Thymus (tissue), 11 donors: Measurements from ENCODE around the gene SYTL5. TPM values are rescaled to one million over a fixed set of nuclear protein-coding genes. Genes with fewer than 3 reads are reported as not detected.
A peak's percentile ranks its signal among the peaks of the same experiment; 100 is the strongest.

Source experiments
- DNase-seq, 9 donors: peaks; one replicate each; pipeline ENCODE4 v3.0.0-alpha.2; 2013; ENCODE audit warnings: low spot score in 9 of 9, low read depth in 6 of 9, missing footprints in 1 of 9
- H3K27ac ChIP-seq, 2 donors: one replicate each; pipeline ENCODE4 v1.5.1; 2013; ENCODE audit warnings: control low read depth in 1 of 2, low read depth in 1 of 2, low read length in 1 of 2, mild to moderate bottlenecking in 1 of 2, moderate library complexity in 1 of 2
- H3K27me3 ChIP-seq, 2 donors: one replicate each; pipeline ENCODE4 v1.5.1; 2013; ENCODE audit warnings: low read length in 1 of 2; ENCODE audit not compliant: control insufficient read depth in 2 of 2, insufficient read depth in 1 of 2
- H3K36me3 ChIP-seq, 2 donors: one replicate each; pipeline ENCODE4 v1.5.1; 2013; ENCODE audit warnings: low read length in 1 of 2, mild to moderate bottlenecking in 1 of 2, moderate library complexity in 1 of 2; ENCODE audit not compliant: control insufficient read depth in 2 of 2, insufficient read depth in 2 of 2
- H3K4me1 ChIP-seq, 2 donors: one replicate each; pipeline ENCODE4 v1.5.1; 2013; ENCODE audit warnings: low read length in 2 of 2; ENCODE audit not compliant: control insufficient read depth in 2 of 2, insufficient read depth in 2 of 2
- H3K4me3 ChIP-seq, 2 donors: one replicate each; pipeline ENCODE4 v1.5.1; 2013; ENCODE audit warnings: low read length in 2 of 2, control low read depth in 1 of 2, mild to moderate bottlenecking in 1 of 2
- H3K9me3 ChIP-seq, 2 donors: one replicate each; pipeline ENCODE4 v1.5.1; 2013; ENCODE audit warnings: low read length in 1 of 2, mild to moderate bottlenecking in 1 of 2; ENCODE audit not compliant: control insufficient read depth in 2 of 2, insufficient read depth in 1 of 2
- WGBS: extraction: QIAGEN DNeasy Blood & Tissue Kit; methylation state at CpG from one replicate; pipeline ENCODE4 v1.1.7; 2013; 5-methylcytosine and 5-hydroxymethylcytosine counted together
- polyA plus RNA-seq: library from polyadenylated mRNA; stranded (reverse); fragments of 200-250 nt; gene quantifications from one replicate; pipeline ENCODE4 v1.2.3, GENCODE V29; 2013
- total RNA-seq: library from RNA; stranded (reverse); fragments of 120-200 nt; gene quantifications from one replicate; pipeline ENCODE4 v1.2.4, GENCODE V29; 2013
- donor health status: healthy.

The SYTL5 gene
- total and polyA plus RNA-seq, 2 donors, result 0.14 to 0.66 TPM

DNA sequence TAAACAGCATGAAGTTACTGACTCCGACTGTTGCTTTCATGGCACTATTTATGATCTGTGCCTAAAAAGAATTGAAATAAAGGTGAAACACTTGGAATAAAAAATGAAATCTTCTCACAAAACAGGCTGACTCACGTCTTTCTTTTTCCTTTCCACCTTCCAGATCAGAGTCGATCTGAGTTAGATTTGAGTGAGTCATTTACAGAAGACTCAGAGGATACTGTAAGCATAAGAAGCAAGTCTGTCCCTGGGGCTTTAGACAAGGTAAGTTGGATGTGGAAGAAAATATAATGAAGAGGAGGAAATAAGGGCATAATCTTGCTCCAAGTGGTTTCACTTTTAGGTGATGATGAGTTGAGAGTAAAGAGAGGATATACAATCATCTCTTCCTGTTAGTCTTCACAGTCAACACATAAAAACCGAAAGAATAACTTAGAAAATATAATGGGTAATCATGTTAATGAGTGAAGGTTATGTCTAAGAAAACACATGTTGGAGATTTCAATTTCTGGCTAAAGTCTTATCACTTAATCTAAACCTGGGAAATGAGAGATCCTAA lies 89.7 kb downstream of the SYTL5 start:
- Histone ChIP-seq H3K4me1 (no peaks in the 10 kb centered on the region), H3K27me3 (no peaks in the 10 kb centered on the region), H3K36me3 (no peaks in the 10 kb centered on the region), H3K9me3 (no peaks in the 10 kb centered on the region), H3K27ac (no peak overlapping the region), H3K4me3 (no peak overlapping the region)
- no peak for DNase-seq
- WGBS, result 92% methylated on average over 4 of the region's 4 CpGs

DNA sequence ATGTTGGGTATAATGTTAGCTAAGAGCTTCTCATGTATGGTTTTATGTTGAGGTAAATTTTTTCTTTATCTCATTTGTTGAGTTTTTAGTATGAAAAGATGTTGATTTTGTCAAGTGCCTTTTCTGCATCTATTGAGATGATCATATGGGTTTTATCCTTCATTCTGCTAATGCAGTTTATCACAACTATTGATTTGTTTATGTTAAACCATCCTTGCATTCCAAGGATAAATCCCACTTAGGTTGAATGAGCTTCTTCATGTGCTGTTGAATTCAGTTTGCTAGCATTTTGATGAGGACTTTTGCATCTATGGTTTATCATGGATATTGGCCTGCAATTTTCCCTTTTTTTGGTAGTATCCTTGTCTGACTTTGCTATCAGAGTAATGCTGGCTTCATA lies 93.3 kb downstream of the SYTL5 start:
- H3K4me1 ChIP-seq, result no peaks in the 10 kb centered on the region
- no peak overlapping the region for H3K4me3 ChIP-seq
- no peak for DNase-seq
- no peak overlapping the region for H3K27ac ChIP-seq
- H3K9me3 ChIP-seq, result no peaks in the 10 kb centered on the region
- H3K36me3 ChIP-seq, result no peaks in the 10 kb centered on the region
- no peaks in the 10 kb centered on the region for H3K27me3 ChIP-seq

DNA sequence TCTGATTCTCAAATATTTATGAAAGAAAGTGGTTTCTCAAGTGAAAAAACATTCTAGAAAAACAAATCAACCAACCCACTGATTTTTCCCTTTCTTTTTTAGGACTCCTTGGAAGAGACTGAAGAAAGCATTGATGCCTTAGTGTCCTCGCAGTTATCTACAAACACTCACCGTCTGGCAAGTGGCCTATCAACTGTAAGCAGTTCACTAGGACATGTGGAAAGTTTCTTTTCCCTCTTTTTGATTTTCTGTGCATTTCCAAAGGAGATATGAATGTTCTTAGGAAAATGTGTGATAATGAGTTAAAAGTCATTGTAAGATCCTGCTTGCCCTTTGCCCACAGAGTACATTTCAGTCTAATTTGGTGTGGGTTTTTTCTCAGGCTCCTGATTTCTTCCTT lies 95.9 kb downstream of the SYTL5 start:
- no peak overlapping the region for H3K4me3 ChIP-seq
- no peaks in the 10 kb centered on the region for H3K4me1 ChIP-seq
- DNase-seq, result no peak
- no peak overlapping the region for H3K27ac ChIP-seq
- no peaks in the 10 kb centered on the region for H3K36me3 ChIP-seq
- no peaks in the 10 kb centered on the region for H3K27me3 ChIP-seq
- no peaks in the 10 kb centered on the region for H3K9me3 ChIP-seq
- 94% methylated on average over 2 of the region's 2 CpGs for WGBS

DNA sequence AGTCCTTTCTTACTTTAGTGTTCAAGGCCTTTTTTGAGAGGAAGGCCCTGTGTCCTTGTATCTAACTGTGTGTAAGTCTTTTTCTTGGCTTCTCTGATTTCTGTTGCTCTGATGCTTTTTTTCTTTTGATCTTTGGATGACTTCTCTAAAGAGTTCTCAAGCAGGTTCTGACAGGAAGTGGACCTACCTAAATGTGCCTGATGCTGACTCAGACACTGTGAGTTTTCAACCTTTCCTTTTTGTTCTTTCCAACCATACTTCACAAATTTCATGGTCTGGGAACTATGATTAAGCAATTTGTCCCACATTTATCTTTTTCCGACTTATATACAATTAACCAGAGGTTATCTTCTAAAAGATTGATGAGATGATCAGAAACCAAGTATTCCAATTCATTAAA lies 96.5 kb downstream of the SYTL5 start:
- Histone ChIP-seq H3K9me3 (no peaks in the 10 kb centered on the region), H3K4me3 (no peak overlapping the region), H3K4me1 (no peaks in the 10 kb centered on the region), H3K36me3 (no peaks in the 10 kb centered on the region), H3K27me3 (no peaks in the 10 kb centered on the region), H3K27ac (no peak overlapping the region)
- 96% methylated on average over 1 of the region's 1 CpG for WGBS
- peak in 1 of 9 donors; percentile 2 for DNase-seq

DNA sequence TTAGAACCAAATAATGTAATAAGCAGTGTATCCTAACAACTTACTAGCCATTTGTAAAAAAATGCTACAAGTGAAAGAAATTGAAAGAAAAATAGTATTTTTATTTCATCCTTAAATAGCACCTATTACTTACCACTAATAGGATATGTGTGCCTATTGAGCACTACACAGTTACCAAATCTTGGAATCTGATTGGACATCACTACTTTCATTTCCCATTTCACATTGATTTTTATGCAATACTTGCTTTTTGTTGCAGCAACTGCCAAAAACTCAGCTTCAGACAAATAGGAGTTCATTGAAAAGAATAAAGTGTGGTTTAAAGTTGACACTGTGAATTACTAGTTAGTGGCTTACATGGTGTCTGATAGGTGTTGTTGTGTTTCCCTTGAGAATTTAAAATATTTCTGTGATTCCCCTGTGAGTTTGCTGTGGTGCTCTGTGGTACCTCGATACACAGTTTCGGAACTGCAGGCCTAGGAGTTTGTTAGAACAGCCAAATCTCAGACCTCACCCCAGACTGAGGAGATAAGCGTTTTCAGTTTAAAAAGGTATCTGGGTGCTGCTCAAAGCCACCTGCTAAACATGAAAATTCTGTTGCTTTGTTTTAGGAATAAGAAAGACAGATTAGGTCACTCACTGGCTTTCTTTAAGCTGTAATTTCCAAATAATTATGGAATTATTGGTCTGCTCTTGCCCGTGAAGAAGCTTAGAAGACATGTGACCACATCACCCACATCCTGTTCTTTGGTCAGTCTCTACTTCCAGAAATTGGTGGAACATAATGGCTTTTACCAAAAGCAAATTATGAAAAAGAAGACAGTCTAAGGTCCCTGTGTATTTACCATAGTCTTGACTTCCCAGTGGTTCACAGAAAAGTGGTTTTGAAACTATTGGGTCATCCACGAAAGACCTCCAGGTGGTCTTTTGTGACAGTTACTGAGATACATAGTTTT lies 97.8 kb downstream of the SYTL5 start:
- 61% methylated on average over 5 of the region's 5 CpGs for WGBS
- no peaks in the 10 kb centered on the region for H3K36me3 ChIP-seq

DNA sequence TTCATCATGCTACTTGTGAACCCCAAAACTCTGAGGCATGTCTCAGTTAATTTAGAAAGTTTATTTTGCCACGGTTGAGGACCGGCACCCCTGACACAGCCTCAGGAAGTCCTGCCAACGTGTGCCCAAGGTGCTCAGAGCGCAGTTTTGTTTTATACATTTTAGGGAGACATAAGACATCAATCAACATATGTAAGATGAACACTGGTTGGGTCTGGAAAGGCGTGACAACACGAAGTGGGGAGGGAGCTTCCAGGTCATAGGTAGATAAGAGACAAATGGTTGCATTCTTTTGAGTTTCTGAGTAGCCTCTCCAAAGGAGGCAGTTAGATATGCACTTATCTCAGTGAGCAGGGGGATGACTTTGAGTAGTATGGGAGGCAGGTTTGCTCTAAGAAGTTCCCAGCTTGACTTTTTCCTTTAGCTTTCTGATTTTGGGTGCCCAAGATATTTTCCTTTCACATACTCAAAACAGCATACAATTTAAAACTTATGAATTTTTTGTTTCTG lies 98.9 kb downstream of the SYTL5 start:
- no peak for DNase-seq
- no peaks in the 10 kb centered on the region for H3K4me1 ChIP-seq
- no peaks in the 10 kb centered on the region for H3K9me3 ChIP-seq
- H3K4me3 ChIP-seq, result no peak overlapping the region
- no peaks in the 10 kb centered on the region for H3K27me3 ChIP-seq
- no peak overlapping the region for H3K27ac ChIP-seq
- WGBS, result 95% methylated on average over 6 of the region's 6 CpGs
- no peaks in the 10 kb centered on the region for H3K36me3 ChIP-seq

More for the DNA sequence above, 97.8 kb downstream of the SYTL5 start:
- Histone ChIP-seq H3K4me3 (no peak overlapping the region), H3K27ac (no peak overlapping the region), H3K27me3 (no peaks in the 10 kb centered on the region), H3K9me3 (no peaks in the 10 kb centered on the region), H3K4me1 (no peaks in the 10 kb centered on the region)
- no peak for DNase-seq

DNA sequence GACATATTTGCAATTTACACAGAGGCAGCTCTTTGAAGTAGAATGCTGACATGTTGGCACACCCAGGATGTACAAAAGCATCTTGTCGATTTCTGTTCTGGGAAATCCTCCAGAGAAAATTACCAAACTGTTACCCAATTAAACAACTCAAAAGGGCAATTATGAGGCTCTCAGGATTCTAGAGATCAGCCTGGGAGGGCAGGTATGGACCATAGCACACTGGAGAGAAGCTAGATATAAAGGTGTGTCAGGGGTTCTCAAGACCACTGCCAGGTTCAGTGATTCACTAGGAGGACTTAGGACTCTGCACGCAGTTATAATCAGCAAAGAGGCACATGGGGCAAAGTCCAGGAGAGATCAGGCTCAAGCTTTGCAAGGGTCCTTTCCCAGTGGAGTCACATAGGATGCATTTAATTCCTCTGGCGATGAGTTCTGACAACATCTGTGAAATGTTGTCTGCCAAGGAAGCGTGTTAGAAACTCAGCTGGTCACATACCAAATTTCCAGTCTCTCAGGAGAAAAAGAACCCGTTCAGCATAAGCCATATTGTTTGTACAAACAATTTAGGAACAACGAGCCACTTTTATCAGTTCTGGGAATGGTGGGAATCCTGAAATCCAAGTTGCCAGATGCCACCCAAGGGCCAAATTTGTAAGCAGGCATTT lies 100.8 kb downstream of the SYTL5 start:
- Histone ChIP-seq H3K9me3 (no peaks in the 10 kb centered on the region), H3K4me1 (no peaks in the 10 kb centered on the region), H3K27ac (no peak overlapping the region), H3K36me3 (no peaks in the 10 kb centered on the region), H3K4me3 (no peak overlapping the region), H3K27me3 (no peaks in the 10 kb centered on the region)
- DNase-seq, result no peak
- WGBS, result 92% methylated on average over 6 of the region's 6 CpGs

DNA sequence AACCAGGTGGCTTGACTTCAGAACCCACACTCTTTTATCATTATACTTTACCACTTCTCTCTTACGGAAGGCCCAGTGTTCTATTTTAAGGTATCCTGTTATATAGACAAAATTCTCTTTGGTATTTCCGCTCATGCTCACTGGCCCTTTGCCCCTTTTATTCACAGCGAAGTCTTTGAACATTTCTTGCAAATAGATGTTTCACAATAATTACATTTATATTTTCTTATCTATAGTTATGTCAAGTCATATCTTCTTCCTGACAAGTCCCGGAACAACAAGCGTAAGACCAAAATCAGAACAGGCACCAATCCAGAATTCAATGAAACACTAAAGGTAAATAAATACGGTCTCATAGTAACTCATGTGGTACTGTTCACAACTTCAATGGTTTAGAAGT lies 102.0 kb downstream of the SYTL5 start:
- 89% methylated on average over 6 of the region's 6 CpGs for WGBS
- H3K36me3 ChIP-seq, result no peaks in the 10 kb centered on the region
- H3K27ac ChIP-seq, result no peak overlapping the region
- no peaks in the 10 kb centered on the region for H3K4me1 ChIP-seq
- DNase-seq, result no peak
- no peaks in the 10 kb centered on the region for H3K9me3 ChIP-seq
- H3K4me3 ChIP-seq, result no peak overlapping the region
- no peaks in the 10 kb centered on the region for H3K27me3 ChIP-seq
